PC-3 (cell line): ENCODE results near the gene SLC10A2. TPM values are rescaled to one million over a fixed set of nuclear protein-coding genes. Genes with fewer than 3 reads are reported as not detected.

Experiments used
- ATAC-seq: fragments of 200-7000 bp; cut with Tn5 transposase; 2 replicates; pipeline ENCODE4 v1.9.1; 2020; ENCODE audit warnings: mild to moderate bottlenecking, moderate library complexity
- BruUV-seq: library from RNA; stranded (reverse); fragments of 400-500 nt; replicated peaks from 2 replicates; lab custom pipeline; 2021; lab: Mats Ljungman, UMichigan
- CTCF ChIA-PET: fragments of 300-600 bp; sonication (Branson Sonifier 250); formaldehyde crosslinking; loops from one replicate; lab custom pipeline; 2022; ENCODE audit warnings: antibody characterized with exemption; lab: Charles Lee
- POLR2A ChIA-PET: fragments of 300-600 bp; sonication (Branson Sonifier 250); formaldehyde crosslinking; loops from one replicate; lab custom pipeline; 2022; ENCODE audit warnings: antibody characterized with exemption; ENCODE audit not compliant: unreplicated experiment; lab: Charles Lee
- DNase-seq: peaks from one replicate; pipeline ENCODE4 v3.0.0-alpha.2; 2015
- H2AFZ ChIP-seq: fragments of 300-600 bp; sonication (generic); 2 replicates; pipeline ENCODE4 v1.6.0; 2016; ENCODE audit warnings: antibody characterized with exemption, low read length
- H3F3A ChIP-seq: fragments of 300-600 bp; sonication (generic); one replicate; pipeline ENCODE4 v1.6.0; 2017; ENCODE audit warnings: antibody characterized with exemption, low read length, control low read depth, mild to moderate bottlenecking; ENCODE audit not compliant: unreplicated experiment
- H3K27ac ChIP-seq: fragments of 300-600 bp; sonication (generic); 2 replicates; pipeline ENCODE4 v1.5.1; 2016; ENCODE audit warnings: mild to moderate bottlenecking, low read length
- H3K27me3 ChIP-seq: fragments of 300-600 bp; sonication (generic); 2 replicates; pipeline ENCODE4 v1.6.1; 2016; ENCODE audit warnings: low read length, mixed read lengths
- H3K36me3 ChIP-seq: fragments of 300-600 bp; sonication (generic); 2 replicates; pipeline ENCODE4 v1.6.1; 2016; ENCODE audit warnings: low read depth, mixed run types, low read length, mixed read lengths
- H3K4me1 ChIP-seq: fragments of 300-600 bp; sonication (generic); 2 replicates; pipeline ENCODE4 v1.5.1; 2016; ENCODE audit warnings: low read length; ENCODE audit not compliant: insufficient read depth
- H3K4me2 ChIP-seq: fragments of 300-600 bp; sonication (generic); 2 replicates; pipeline ENCODE4 v1.6.0; 2016; ENCODE audit warnings: low read length
- H3K4me3 ChIP-seq: fragments of 300-600 bp; sonication (generic); 2 replicates; pipeline ENCODE4 v1.5.1; 2016; ENCODE audit warnings: mild to moderate bottlenecking, low read length, mixed read lengths
- H3K79me2 ChIP-seq: fragments of 300-600 bp; sonication (generic); 2 replicates; pipeline ENCODE4 v1.6.1; 2017; ENCODE audit warnings: low read length, mixed read lengths
- H3K9ac ChIP-seq: fragments of 300-600 bp; sonication (generic); 2 replicates; pipeline ENCODE4 v1.6.0; 2016; ENCODE audit warnings: mild to moderate bottlenecking, low read length
- H3K9me2 ChIP-seq: fragments of 300-600 bp; sonication (generic); replicated peaks from 2 replicates; pipeline ENCODE4 v1.6.1; 2016; ENCODE audit warnings: mixed run types, low read length, mixed read lengths
- H3K9me3 ChIP-seq: fragments of 300-600 bp; sonication (generic); 2 replicates; pipeline ENCODE4 v1.6.1; 2016; ENCODE audit warnings: low read length, mixed read lengths
- H4K20me1 ChIP-seq: fragments of 300-600 bp; sonication (generic); 2 replicates; pipeline ENCODE4 v1.6.1; 2016; ENCODE audit warnings: low read length, mixed read lengths
- CTCF ChIP-seq: fragments of 300-600 bp; sonication (generic); conservative IDR thresholded peaks from 2 replicates; pipeline ENCODE4 v1.5.1; 2017; ENCODE audit warnings: antibody characterized with exemption, low read depth, mild to moderate bottlenecking, low read length
- EZH2 ChIP-seq: fragments of 300-600 bp; sonication (generic); IDR thresholded peaks from one replicate; pipeline ENCODE4 v1.6.1; 2017; ENCODE audit warnings: antibody characterized with exemption, mild to moderate bottlenecking, low read length; ENCODE audit not compliant: unreplicated experiment
- EZH2phosphoT487 ChIP-seq: fragments of 300-600 bp; sonication (generic); IDR thresholded peaks from 2 replicates; pipeline ENCODE4 v1.6.1; 2018; ENCODE audit warnings: mild to moderate bottlenecking, antibody characterized with exemption, low read length, borderline replicate concordance
- intact Hi-C: fragments of 100-400 bp; cut with micrococcal nuclease; formaldehyde crosslinking; loops from 2 replicates; pipeline ENCODE4 v1.9.0; 2023
- total RNA-seq: library from RNA; depleted of rRNA; stranded (reverse); fragments of >200 nt; gene quantifications from 2 replicates; pipeline ENCODE4 v1.2.3, GENCODE V29; 2014

The SLC10A2 gene
- total RNA-seq, 1 experiment from 2014 or later, result not detected

GRCh38 chr13:103044056-103044455 is 22.2 kb downstream of the SLC10A2 start:
- Histone ChIP-seq H3K9ac (no peak overlapping the region), H3K27me3 (peaks cover 13% of the 10 kb centered on the region), H3K9me3 (no peaks in the 10 kb centered on the region), H2AFZ (no peak overlapping the region), H3K27ac (no peak overlapping the region), H3K4me2 (no peak overlapping the region), H3K4me3 (no peak overlapping the region), H3K4me1 (no peaks in the 10 kb centered on the region), H3F3A (no peaks in the 10 kb centered on the region), H3K36me3 (no peaks in the 10 kb centered on the region), H4K20me1 (no peaks in the 10 kb centered on the region), H3K9me2 (no peaks in the 10 kb centered on the region), H3K79me2 (no peaks in the 10 kb centered on the region)
- TF ChIP-seq EZH2 (no peak), EZH2phosphoT487 (no peak), CTCF (no peak)
- no TSS peak for BruUV-seq
- POLR2A ChIA-PET, result no interaction called here
- CTCF ChIA-PET, result no interaction called here
- intact Hi-C loops, result no loop called here
- DNase-seq, result no peak
- no peak for ATAC-seq

GRCh38 chr13:103040006-103040405 is 26.2 kb downstream of the SLC10A2 start:
- POLR2A ChIA-PET, result no interaction called here
- no peak overlapping the region for H2AFZ ChIP-seq
- no peaks in the 10 kb centered on the region for H4K20me1 ChIP-seq
- H3K4me3 ChIP-seq, result no peak overlapping the region
- ATAC-seq, result no peak
- H3K36me3 ChIP-seq, result no peaks in the 10 kb centered on the region
- BruUV-seq, result no TSS peak
- no peak overlapping the region for H3K4me2 ChIP-seq
- no peak for DNase-seq
- H3K9me3 ChIP-seq, result no peaks in the 10 kb centered on the region
- TF ChIP-seq EZH2 (no peak), EZH2phosphoT487 (no peak), CTCF (no peak)
- H3F3A ChIP-seq, result no peaks in the 10 kb centered on the region
- H3K79me2 ChIP-seq, result no peaks in the 10 kb centered on the region
- no peak overlapping the region for H3K27ac ChIP-seq
- no peak overlapping the region for H3K9ac ChIP-seq
- CTCF ChIA-PET, result no interaction called here
- H3K4me1 ChIP-seq, result no peaks in the 10 kb centered on the region
- H3K27me3 ChIP-seq, result 0 out of 2 replicates have a peak, but pooled peaks cover 5% of the 10 kb centered on the region
- H3K9me2 ChIP-seq, result no peaks in the 10 kb centered on the region
- intact Hi-C loops, result no loop called here

- ChIA-PET POLR2A (no interaction called here), CTCF (no interaction called here)
- ATAC-seq (no peak), DNase-seq (no peak)
- Histone ChIP-seq H3K27ac (no peak overlapping the region), H3K9ac (no peak overlapping the region), H3F3A (no peaks in the 10 kb centered on the region), H3K4me1 (no peaks in the 10 kb centered on the region), H2AFZ (no peak overlapping the region), H3K79me2 (no peaks in the 10 kb centered on the region), H3K9me2 (no peaks in the 10 kb centered on the region), H3K4me3 (no peak overlapping the region), H4K20me1 (no peaks in the 10 kb centered on the region), H3K27me3 (0 out of 2 replicates have a peak, but pooled peaks cover 5% of the 10 kb centered on the region), H3K36me3 (no peaks in the 10 kb centered on the region), H3K4me2 (no peak overlapping the region), H3K9me3 (no peaks in the 10 kb centered on the region)
- no peak for TF ChIP-seq EZH2
- TF ChIP-seq CTCF, result no peak
- TF ChIP-seq EZH2phosphoT487, result no peak
- intact Hi-C loops, result no loop called here
- BruUV-seq, result no TSS peak
These were observed 27.0 kb downstream of the SLC10A2 start for GRCh38 chr13:103039183-103039582.
